Breast epithelium (tissue), 4 donors: ENCODE measurements around the gene ACTR3. TPM values are rescaled to one million over a fixed set of nuclear protein-coding genes. Genes with fewer than 3 reads are reported as not detected.
"Not testable (repeated sequence)": the region's sequence is repeated elsewhere in the genome, so short reads cannot be mapped to it uniquely, and the experiment has no call there.

Experiments
- DNase-seq, 2 donors: peaks; one replicate each; pipeline ENCODE4 v3.0.0-alpha.2; 2019; ENCODE audit warnings: low spot score in 2 of 2
- H3K27ac ChIP-seq, 2 donors: fragments of 200-600 bp; sonication (generic) in 1 of 2; one replicate each; pipeline ENCODE4 v1.5.1; 2016 to 2019; ENCODE audit warnings: mild to moderate bottlenecking in 1 of 2
- H3K27me3 ChIP-seq, 2 donors: fragments of 200-600 bp; sonication (generic) in 1 of 2; one replicate each; pipeline versions ENCODE4 v1.5.1 to v1.6.0; 2017 to 2019; ENCODE audit warnings: control low read depth in 1 of 2, mild to moderate bottlenecking in 1 of 2
- H3K36me3 ChIP-seq: fragments of 200-600 bp; one replicate; pipeline ENCODE4 v1.5.1; 2019
- H3K4me1 ChIP-seq, 2 donors: fragments of 200-600 bp; sonication (generic); one replicate each; pipeline ENCODE4 v1.5.1; 2016 to 2019; ENCODE audit warnings: control low read depth in 1 of 2
- H3K4me3 ChIP-seq, 3 donors: fragments of 200-600 bp; sonication (generic); 1 replicate in 2 of 3; 2 replicates in 1 of 3; pipeline ENCODE4 v1.5.1; 2016 to 2019; ENCODE audit warnings: mild to moderate bottlenecking in 3 of 3, moderate library complexity in 2 of 3
- H3K9me3 ChIP-seq, 2 donors: fragments of 200-600 bp; sonication (generic) in 1 of 2; one replicate each; pipeline ENCODE4 v1.5.1; 2016 to 2019; ENCODE audit warnings: control low read depth in 1 of 2
- CTCF ChIP-seq, 3 donors: fragments of 450-650 bp; IDR thresholded peaks; one replicate each; pipeline ENCODE4 v1.5.1; 2016 to 2017; ENCODE audit warnings: antibody characterized with exemption in 3 of 3, mild to moderate bottlenecking in 3 of 3, moderate library complexity in 3 of 3
- POLR2A ChIP-seq: fragments of 450-650 bp; IDR thresholded peaks from one replicate; pipeline ENCODE4 v1.6.1; 2016; ENCODE audit warnings: antibody characterized with exemption, mild to moderate bottlenecking, moderate library complexity
- POLR2AphosphoS5 ChIP-seq, 3 donors: sonication (generic); formaldehyde crosslinking; IDR thresholded peaks; one replicate each; pipeline ENCODE4 v1.6.1; 2017; ENCODE audit warnings: antibody characterized with exemption in 3 of 3
- intact Hi-C: fragments of 100-400 bp; cut with DNase I; formaldehyde crosslinking; loops from one replicate; pipeline ENCODE4 v1.15.1; 2023; ENCODE audit warnings: low total_unique reads
- total RNA-seq, 3 donors: library from RNA; depleted of rRNA; stranded (reverse); fragments of >200 nt; gene quantifications; one replicate each; pipeline ENCODE4 v1.1.0, GENCODE V29; 2016

Gene ACTR3
- 100 to 1,000 TPM in 2 of 3 donors, 10 to 100 TPM in 1; 98.4 to 150 (median 117) TPM for total RNA-seq

GRCh38 chr2:113889471-113890252, at the start of gene ACTR3:
Gene ACTR3, plus strand, starts transcription at chr2:113890089. Its CDS starts 191 bp downstream, at chr2:113890280.
- Histone ChIP-seq H3K36me3 (no peaks in the 10 kb centered on the region), H3K27me3 (no peaks in the 10 kb centered on the region), H3K4me1 (no peaks in the 10 kb centered on the region), H3K9me3 (no peaks in the 10 kb centered on the region), H3K4me3 (peak within 1 kb of the TSS; percentile 97 to 99 (median 99)), H3K27ac (peak within 1 kb of the TSS; percentile 99 to 100)
- no peak for TF ChIP-seq CTCF (IDR thresholded peaks at IDR 0.05)
- TF ChIP-seq POLR2AphosphoS5 (IDR thresholded peaks at IDR 0.05), result peak; percentile 83 to 87 (median 85)
- TF ChIP-seq POLR2A, result no peak
- peak; percentile 97 for DNase-seq
- intact Hi-C loops, result no loop called here

- no peaks in the 10 kb centered on the region for H3K4me1 ChIP-seq
- TF ChIP-seq POLR2AphosphoS5 (IDR thresholded peaks at IDR 0.05), result no peak
- no peak for TF ChIP-seq POLR2A
- no peak for TF ChIP-seq CTCF (IDR thresholded peaks at IDR 0.05)
Observed at GRCh38 chr2:113840518-113840917, 49.4 kb upstream of the ACTR3 start.

GRCh38 chr2:113842919-113843736, 46.8 kb upstream of the ACTR3 start:
- Histone ChIP-seq H3K4me3 (peak overlapping the region in 2 of 3 donors; percentile 16 to 23), H3K27ac (peak overlapping the region; percentile 44 to 54)
- no peak for DNase-seq

More at GRCh38 chr2:113840518-113840917, 49.4 kb upstream of the ACTR3 start:
- Histone ChIP-seq H3K27ac (no peak overlapping the region), H3K27me3 (no peaks in the 10 kb centered on the region), H3K36me3 (no peaks in the 10 kb centered on the region), H3K9me3 (no peaks in the 10 kb centered on the region), H3K4me3 (no peak overlapping the region)
- no peak for DNase-seq
- intact Hi-C loops, result no loop called here

GRCh38 chr2:113843737-113844050, 46.2 kb upstream of the ACTR3 start:
- not testable (repeated sequence) for H3K36me3 ChIP-seq

More at GRCh38 chr2:113842919-113843736, 46.8 kb upstream of the ACTR3 start:
- intact Hi-C loops, result no loop called here
- TF ChIP-seq POLR2AphosphoS5 (IDR thresholded peaks at IDR 0.05) (no peak), POLR2A (no peak), CTCF (IDR thresholded peaks at IDR 0.05) (no peak)
- Histone ChIP-seq H3K9me3 (no peaks in the 10 kb centered on the region), H3K36me3 (no peaks in the 10 kb centered on the region), H3K4me1 (no peaks in the 10 kb centered on the region), H3K27me3 (no peaks in the 10 kb centered on the region)

GRCh38 chr2:113845261-113845660, 44.6 kb upstream of the ACTR3 start:
- no peaks in the 10 kb centered on the region for H3K36me3 ChIP-seq
- no peaks in the 10 kb centered on the region for H3K9me3 ChIP-seq
- no peak overlapping the region for H3K27ac ChIP-seq
- DNase-seq, result no peak
- no peaks in the 10 kb centered on the region for H3K4me1 ChIP-seq
- no peaks in the 10 kb centered on the region for H3K27me3 ChIP-seq
- no peak overlapping the region for H3K4me3 ChIP-seq
- no peak for TF ChIP-seq CTCF (IDR thresholded peaks at IDR 0.05)
- no peak for TF ChIP-seq POLR2AphosphoS5 (IDR thresholded peaks at IDR 0.05)
- TF ChIP-seq POLR2A, result no peak
- intact Hi-C loops, result no loop called here

More at GRCh38 chr2:113843737-113844050, 46.2 kb upstream of the ACTR3 start:
- intact Hi-C loops, H3K9me3 ChIP-seq, H3K27me3 ChIP-seq, H3K4me1 ChIP-seq: not testable (repeated sequence)
- TF ChIP-seq POLR2AphosphoS5 (IDR thresholded peaks at IDR 0.05), result peak in 1 of 3 donors; percentile 17
- peak overlapping the region in 2 of 3 donors; percentile 16 to 23 for H3K4me3 ChIP-seq
- H3K27ac ChIP-seq, result peak overlapping the region; percentile 41 to 54
- peak in 1 of 2 donors; percentile 60 for DNase-seq

GRCh38 chr2:113845796-113846195, 44.1 kb upstream of the ACTR3 start:
- H3K27ac ChIP-seq, H3K9me3 ChIP-seq, H3K4me3 ChIP-seq, DNase-seq, H3K36me3 ChIP-seq, H3K27me3 ChIP-seq, intact Hi-C loops, H3K4me1 ChIP-seq: not testable (repeated sequence)
